Liver (tissue), 9 donors: ENCODE measurements around the gene TBC1D5. TPM values are rescaled to one million over a fixed set of nuclear protein-coding genes. Genes with fewer than 3 reads are reported as not detected.

ENCODE experiments used
- DNase-seq: peaks from one replicate; pipeline ENCODE4 v3.0.0-alpha.2; 2017; ENCODE audit warnings: low spot score
- H3K27ac ChIP-seq, 2 donors: one replicate each; pipeline ENCODE4 v1.7.0; 2013; ENCODE audit warnings: inconsistent platforms in 2 of 2, low read length in 2 of 2, control low read depth in 1 of 2, low read depth in 1 of 2, mild to moderate bottlenecking in 1 of 2
- H3K27me3 ChIP-seq, 4 donors: one replicate each; pipeline versions ENCODE4 v1.6.1 to v1.7.0; 2013; ENCODE audit warnings: low read length in 3 of 4, inconsistent platforms in 1 of 4, mild to moderate bottlenecking in 1 of 4, moderate library complexity in 1 of 4; ENCODE audit not compliant: control insufficient read depth in 4 of 4, insufficient read depth in 4 of 4
- H3K36me3 ChIP-seq, 4 donors: one replicate each; pipeline versions ENCODE4 v1.6.1 to v1.7.0; 2013; ENCODE audit warnings: low read length in 3 of 4, mild to moderate bottlenecking in 3 of 4, low read depth in 1 of 4, moderate library complexity in 1 of 4; ENCODE audit not compliant: control insufficient read depth in 4 of 4, insufficient read depth in 3 of 4
- H3K4me1 ChIP-seq, 4 donors: one replicate each; pipeline versions ENCODE4 v1.6.1 to v1.7.0; 2013; ENCODE audit warnings: low read length in 3 of 4, mild to moderate bottlenecking in 3 of 4, moderate library complexity in 1 of 4; ENCODE audit not compliant: control insufficient read depth in 4 of 4, insufficient read depth in 4 of 4
- H3K4me3 ChIP-seq, 3 donors: one replicate each; pipeline versions ENCODE4 v1.6.1 to v1.7.0; 2013; ENCODE audit warnings: low read length in 3 of 3, control low read depth in 1 of 3, low read depth in 1 of 3, mild to moderate bottlenecking in 1 of 3
- H3K9ac ChIP-seq, 2 donors: one replicate each; pipeline ENCODE4 v1.7.0; 2013; ENCODE audit warnings: low read length in 2 of 2, mild to moderate bottlenecking in 2 of 2, moderate library complexity in 2 of 2, control low read depth in 1 of 2, low read depth in 1 of 2
- H3K9me3 ChIP-seq, 4 donors: one replicate each; pipeline versions ENCODE4 v1.6.1 to v1.7.0; 2013; ENCODE audit warnings: low read length in 3 of 4; ENCODE audit not compliant: control insufficient read depth in 4 of 4
- EGR1 ChIP-seq, 2 donors: IDR thresholded peaks; 2 replicates each; pipeline ENCODE4 v1.6.1; 2016 to 2018; ENCODE audit warnings: antibody characterized with exemption in 2 of 2, low read depth in 2 of 2
- FOXA1 ChIP-seq: IDR thresholded peaks from 2 replicates; pipeline ENCODE4 v1.6.1; 2016; ENCODE audit warnings: antibody characterized with exemption
- FOXA2 ChIP-seq: IDR thresholded peaks from 2 replicates; pipeline ENCODE4 v1.6.1; 2016; ENCODE audit warnings: antibody characterized with exemption
- GABPA ChIP-seq, 2 donors: IDR thresholded peaks in 1 of 2; conservative IDR thresholded peaks in 1 of 2; 2 replicates each; pipeline ENCODE4 v1.6.1; 2016; ENCODE audit warnings: antibody characterized with exemption in 2 of 2, mild to moderate bottlenecking in 1 of 2, moderate library complexity in 1 of 2
- HNF4A ChIP-seq, 2 donors: conservative IDR thresholded peaks; 2 replicates each; pipeline ENCODE4 v1.6.1; 2016; ENCODE audit warnings: antibody characterized with exemption in 2 of 2, mild to moderate bottlenecking in 2 of 2
- HNF4G ChIP-seq: IDR thresholded peaks from 2 replicates; pipeline ENCODE4 v1.6.1; 2016; ENCODE audit warnings: antibody characterized with exemption
- JUND ChIP-seq, 2 donors: IDR thresholded peaks; 2 replicates each; pipeline ENCODE4 v1.6.1; 2016; ENCODE audit warnings: antibody characterized with exemption in 2 of 2
- RXRA ChIP-seq, 2 donors: IDR thresholded peaks; 2 replicates each; pipeline ENCODE4 v1.6.1; 2017 to 2018; ENCODE audit warnings: antibody characterized with exemption in 2 of 2, mild to moderate bottlenecking in 1 of 2
- SP1 ChIP-seq: IDR thresholded peaks from 2 replicates; pipeline ENCODE4 v1.6.1; 2018; ENCODE audit warnings: antibody characterized with exemption, mild to moderate bottlenecking
- TAF1 ChIP-seq: conservative IDR thresholded peaks from 2 replicates; pipeline ENCODE4 v1.6.1; 2016; ENCODE audit warnings: antibody characterized with exemption, mild to moderate bottlenecking
- WGBS: extraction: QIAGEN DNeasy Blood & Tissue Kit; methylation state at CpG from one replicate; pipeline ENCODE4 v1.1.7; 2013; 5-methylcytosine and 5-hydroxymethylcytosine counted together
- polyA plus RNA-seq, 2 donors: library from polyadenylated mRNA; stranded (reverse) in 1 of 2; unstranded in 1 of 2; fragments of 200-250 nt in 1 of 2; fragments of >200 nt in 1 of 2; fragmentation: Nextera tagmentation in 1 of 2; extraction: Ambion mirVana in 1 of 2; gene quantifications; one replicate each; pipeline versions ENCODE4 v1.2.1 to v1.2.3, GENCODE V29; 2013 to 2015
- total RNA-seq, 2 donors: library from RNA; depleted of rRNA; stranded (reverse); fragments of >200 nt; gene quantifications; one replicate each; pipeline ENCODE4 v1.2.3, GENCODE V29; 2014
- TF ChIP-seq, protein P1 (sequence below): IDR thresholded peaks from 2 replicates; pipeline ENCODE4 v1.6.1; 2016; ENCODE audit warnings: antibody characterized with exemption, mild to moderate bottlenecking
- TF ChIP-seq, protein P2 (sequence below): IDR thresholded peaks from 2 replicates; pipeline ENCODE4 v1.6.1; 2016; ENCODE audit warnings: antibody characterized with exemption
- TF ChIP-seq, protein P3 (sequence below): IDR thresholded peaks from 2 replicates; pipeline ENCODE4 v1.6.1; 2016; ENCODE audit warnings: antibody characterized with exemption
- TF ChIP-seq, protein P4 (sequence below): IDR thresholded peaks from 2 replicates; pipeline ENCODE4 v1.6.1; 2016; ENCODE audit warnings: antibody characterized with exemption
- donor health status: healthy.
- donor health status: healthy.
- donor health status: healthy.
- donor health status: healthy.
- donor health status: healthy.

Gene TBC1D5
- total and polyA plus RNA-seq, 4 donors, result 9.1 to 45.6 (median 25.6) TPM

DNA sequence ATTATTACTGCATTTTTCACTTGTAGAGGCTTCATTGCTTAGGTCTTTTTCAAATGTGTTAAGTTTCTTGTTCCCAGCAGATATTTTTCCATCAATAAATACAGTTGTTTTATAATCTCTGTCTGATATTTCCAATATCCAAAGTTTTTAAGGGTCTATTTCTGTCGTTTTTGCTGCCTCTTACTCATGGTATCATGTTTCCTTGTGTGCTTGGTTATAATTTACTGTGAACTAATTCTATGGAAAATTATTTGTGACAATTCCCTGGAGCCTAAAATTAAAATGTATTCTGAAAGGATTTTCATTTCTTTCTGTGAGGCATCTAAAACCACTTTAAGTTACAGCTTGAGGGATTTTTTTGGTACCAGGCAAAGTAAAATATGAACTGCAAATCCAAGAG lies 17.5 kb downstream of the TBC1D5 start:
- TF ChIP-seq HNF4A (conservative IDR thresholded peaks at IDR 0.05), result no peak
- TF ChIP-seq, protein P1, sequence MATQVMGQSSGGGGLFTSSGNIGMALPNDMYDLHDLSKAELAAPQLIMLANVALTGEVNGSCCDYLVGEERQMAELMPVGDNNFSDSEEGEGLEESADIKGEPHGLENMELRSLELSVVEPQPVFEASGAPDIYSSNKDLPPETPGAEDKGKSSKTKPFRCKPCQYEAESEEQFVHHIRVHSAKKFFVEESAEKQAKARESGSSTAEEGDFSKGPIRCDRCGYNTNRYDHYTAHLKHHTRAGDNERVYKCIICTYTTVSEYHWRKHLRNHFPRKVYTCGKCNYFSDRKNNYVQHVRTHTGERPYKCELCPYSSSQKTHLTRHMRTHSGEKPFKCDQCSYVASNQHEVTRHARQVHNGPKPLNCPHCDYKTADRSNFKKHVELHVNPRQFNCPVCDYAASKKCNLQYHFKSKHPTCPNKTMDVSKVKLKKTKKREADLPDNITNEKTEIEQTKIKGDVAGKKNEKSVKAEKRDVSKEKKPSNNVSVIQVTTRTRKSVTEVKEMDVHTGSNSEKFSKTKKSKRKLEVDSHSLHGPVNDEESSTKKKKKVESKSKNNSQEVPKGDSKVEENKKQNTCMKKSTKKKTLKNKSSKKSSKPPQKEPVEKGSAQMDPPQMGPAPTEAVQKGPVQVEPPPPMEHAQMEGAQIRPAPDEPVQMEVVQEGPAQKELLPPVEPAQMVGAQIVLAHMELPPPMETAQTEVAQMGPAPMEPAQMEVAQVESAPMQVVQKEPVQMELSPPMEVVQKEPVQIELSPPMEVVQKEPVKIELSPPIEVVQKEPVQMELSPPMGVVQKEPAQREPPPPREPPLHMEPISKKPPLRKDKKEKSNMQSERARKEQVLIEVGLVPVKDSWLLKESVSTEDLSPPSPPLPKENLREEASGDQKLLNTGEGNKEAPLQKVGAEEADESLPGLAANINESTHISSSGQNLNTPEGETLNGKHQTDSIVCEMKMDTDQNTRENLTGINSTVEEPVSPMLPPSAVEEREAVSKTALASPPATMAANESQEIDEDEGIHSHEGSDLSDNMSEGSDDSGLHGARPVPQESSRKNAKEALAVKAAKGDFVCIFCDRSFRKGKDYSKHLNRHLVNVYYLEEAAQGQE, result no peak
- TF ChIP-seq, protein P2, sequence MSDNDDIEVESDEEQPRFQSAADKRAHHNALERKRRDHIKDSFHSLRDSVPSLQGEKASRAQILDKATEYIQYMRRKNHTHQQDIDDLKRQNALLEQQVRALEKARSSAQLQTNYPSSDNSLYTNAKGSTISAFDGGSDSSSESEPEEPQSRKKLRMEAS, result no peak
- no peak for TF ChIP-seq JUND (IDR thresholded peaks at IDR 0.05)
- no peak for TF ChIP-seq SP1
- TF ChIP-seq FOXA1, result no peak
- TF ChIP-seq HNF4G, result no peak
- no peak for TF ChIP-seq GABPA (IDR thresholded peaks at IDR 0.05 in 1 of 2, conservative IDR thresholded peaks at IDR 0.05 in 1 of 2)
- no peak for TF ChIP-seq RXRA (IDR thresholded peaks at IDR 0.05)
- TF ChIP-seq TAF1, result no peak
- TF ChIP-seq EGR1 (IDR thresholded peaks at IDR 0.05; ENCODE audit: low read depth in 2 of 2), result no peak
- no peak for TF ChIP-seq FOXA2
- TF ChIP-seq, protein P3, sequence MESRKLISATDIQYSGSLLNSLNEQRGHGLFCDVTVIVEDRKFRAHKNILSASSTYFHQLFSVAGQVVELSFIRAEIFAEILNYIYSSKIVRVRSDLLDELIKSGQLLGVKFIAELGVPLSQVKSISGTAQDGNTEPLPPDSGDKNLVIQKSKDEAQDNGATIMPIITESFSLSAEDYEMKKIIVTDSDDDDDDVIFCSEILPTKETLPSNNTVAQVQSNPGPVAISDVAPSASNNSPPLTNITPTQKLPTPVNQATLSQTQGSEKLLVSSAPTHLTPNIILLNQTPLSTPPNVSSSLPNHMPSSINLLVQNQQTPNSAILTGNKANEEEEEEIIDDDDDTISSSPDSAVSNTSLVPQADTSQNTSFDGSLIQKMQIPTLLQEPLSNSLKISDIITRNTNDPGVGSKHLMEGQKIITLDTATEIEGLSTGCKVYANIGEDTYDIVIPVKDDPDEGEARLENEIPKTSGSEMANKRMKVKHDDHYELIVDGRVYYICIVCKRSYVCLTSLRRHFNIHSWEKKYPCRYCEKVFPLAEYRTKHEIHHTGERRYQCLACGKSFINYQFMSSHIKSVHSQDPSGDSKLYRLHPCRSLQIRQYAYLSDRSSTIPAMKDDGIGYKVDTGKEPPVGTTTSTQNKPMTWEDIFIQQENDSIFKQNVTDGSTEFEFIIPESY, result no peak
- no peak overlapping the region for H3K9ac ChIP-seq
- no peak overlapping the region for H3K27ac ChIP-seq
- no peak for DNase-seq
- peaks cover 0 to 6% (median 1%) of the 10 kb centered on the region in 4 donors for H3K36me3 ChIP-seq
- peaks cover 0 to 3% (median 0%) of the 10 kb centered on the region in 4 donors for H3K4me1 ChIP-seq
- no peaks in the 10 kb centered on the region for H3K27me3 ChIP-seq
- no peaks in the 10 kb centered on the region for H3K9me3 ChIP-seq
- no peak overlapping the region for H3K4me3 ChIP-seq
- WGBS, result 83% methylated on average over 1 of the region's 1 CpG

DNA sequence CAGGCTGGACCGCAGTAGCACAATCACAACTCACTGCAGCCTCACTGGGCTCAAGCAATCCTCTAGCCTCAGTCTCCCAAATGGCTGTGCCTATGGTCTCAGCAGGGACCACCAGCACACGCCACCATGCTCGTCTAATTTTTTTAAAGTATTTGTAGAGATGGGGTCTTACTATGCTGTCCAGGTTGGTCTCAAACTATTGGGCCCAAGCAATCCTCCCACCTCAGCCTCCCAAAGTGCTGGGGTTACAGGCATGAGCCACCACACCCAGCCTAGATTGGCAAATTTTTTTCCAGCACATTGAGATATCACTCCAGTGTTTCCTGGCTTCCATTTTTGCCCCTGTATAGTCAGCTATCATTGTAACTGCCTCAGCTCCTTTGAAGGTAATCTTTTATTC lies 18.3 kb downstream of the TBC1D5 start:
- DNase-seq, result no peak
- TF ChIP-seq FOXA1, result no peak
- TF ChIP-seq GABPA (IDR thresholded peaks at IDR 0.05 in 1 of 2, conservative IDR thresholded peaks at IDR 0.05 in 1 of 2), result no peak
- TF ChIP-seq, protein P4, sequence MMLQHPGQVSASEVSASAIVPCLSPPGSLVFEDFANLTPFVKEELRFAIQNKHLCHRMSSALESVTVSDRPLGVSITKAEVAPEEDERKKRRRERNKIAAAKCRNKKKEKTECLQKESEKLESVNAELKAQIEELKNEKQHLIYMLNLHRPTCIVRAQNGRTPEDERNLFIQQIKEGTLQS, result no peak
- WGBS, result 98% methylated on average over 3 of the region's 3 CpGs
- Histone ChIP-seq H3K27ac (no peak overlapping the region), H3K4me3 (no peak overlapping the region), H3K4me1 (peaks cover 0 to 3% (median 0%) of the 10 kb centered on the region in 4 donors), H3K27me3 (no peaks in the 10 kb centered on the region), H3K9ac (no peak overlapping the region), H3K36me3 (peaks cover 0 to 6% (median 1%) of the 10 kb centered on the region in 4 donors), H3K9me3 (no peaks in the 10 kb centered on the region)
